Measurements from ENCODE around the gene TEX30.

The TEX30 gene

GRCh38 chr13:102805680-102806079 lies 32.1 kb upstream of the TEX30 start:
- FAIRE-seq (no peak), DNase-seq (ENCODE audit: insufficient read length, low spot score) (no peak)
- TF ChIP-seq PAX5 (IDR thresholded peaks at IDR 0.05; ENCODE audit: insufficient read depth, low read length, severe bottlenecking), result no peak
- no peak for TF ChIP-seq POU2F2 (IDR thresholded peaks at IDR 0.05; ENCODE audit: low read depth, low read length)
- no peak for TF ChIP-seq TAF1 (IDR thresholded peaks at IDR 0.05; ENCODE audit: low read depth, low read length)
- no peak for TF ChIP-seq POLR2AphosphoS5 (IDR thresholded peaks at IDR 0.05; ENCODE audit: low read depth, low read length)
- TF ChIP-seq SPI1 (IDR thresholded peaks at IDR 0.05; ENCODE audit: low read depth, low read length), result no peak
- TF ChIP-seq POLR2A (IDR thresholded peaks at IDR 0.05; ENCODE audit: low read depth, low read length), result no peak

DNA sequence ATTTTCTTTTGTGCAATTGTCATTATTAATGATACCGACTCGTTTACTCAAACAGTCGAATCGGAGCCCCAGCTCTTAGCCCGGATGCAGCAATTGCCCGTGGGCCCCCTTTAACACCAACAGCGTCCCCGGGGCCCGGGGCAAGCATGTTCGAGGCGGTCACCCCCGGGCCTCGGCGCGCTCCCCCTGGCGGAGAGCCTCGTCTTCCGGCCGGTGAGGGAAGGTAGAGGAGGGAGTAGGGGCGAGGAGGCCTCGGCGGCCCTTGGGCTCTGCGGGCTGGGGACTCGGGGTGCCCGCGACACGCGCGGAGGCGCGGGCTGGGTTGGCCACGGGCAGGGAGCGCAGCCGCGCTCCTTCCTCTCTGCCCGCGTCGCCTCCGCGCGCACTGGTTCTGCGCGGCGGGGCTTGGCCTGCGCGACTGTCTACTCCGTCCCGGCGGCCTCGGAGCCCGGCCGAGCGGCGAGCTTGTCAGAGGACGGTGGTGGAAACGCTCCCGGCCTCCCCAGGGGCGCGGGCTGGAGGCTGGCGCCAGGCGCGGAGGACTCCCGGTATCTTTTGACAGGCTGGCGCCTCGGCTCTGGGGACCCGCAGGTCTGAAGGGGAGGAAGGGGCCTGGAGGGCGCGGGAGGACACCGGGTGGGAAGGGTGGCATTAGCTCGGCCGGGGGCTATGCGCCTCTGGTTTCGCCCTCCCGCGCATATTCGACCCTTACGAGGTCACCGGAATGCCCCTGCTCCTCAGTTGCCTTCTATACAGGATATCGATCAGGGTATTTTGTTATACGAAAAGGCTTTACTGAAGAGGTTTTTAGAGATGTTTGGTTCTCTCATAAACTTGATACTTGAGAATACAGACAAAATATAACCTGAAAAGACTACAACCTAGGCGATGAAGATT lies 26.8 kb upstream of the TEX30 start:
- peak; percentile 85 for DNase-seq (ENCODE audit: insufficient read length, low spot score)
- FAIRE-seq, result peak; percentile 90
- TF ChIP-seq POLR2AphosphoS5 (IDR thresholded peaks at IDR 0.05; ENCODE audit: low read depth, low read length) (peak; percentile 53; the same call in 1 of the 2 replicates), POU2F2 (IDR thresholded peaks at IDR 0.05; ENCODE audit: low read depth, low read length) (0 out of 2 replicates have a peak, but pooled peaks have one; percentile 25), TAF1 (IDR thresholded peaks at IDR 0.05; ENCODE audit: low read depth, low read length) (0 out of 2 replicates have a peak, but pooled peaks have one; percentile 13), PAX5 (IDR thresholded peaks at IDR 0.05; ENCODE audit: insufficient read depth, low read length, severe bottlenecking) (no peak), POLR2A (IDR thresholded peaks at IDR 0.05; ENCODE audit: low read depth, low read length) (peak; percentile 47), SPI1 (IDR thresholded peaks at IDR 0.05; ENCODE audit: low read depth, low read length) (no peak)

- FAIRE-seq (peak; percentile 40), DNase-seq (ENCODE audit: insufficient read length, low spot score) (no peak)
- TF ChIP-seq TAF1 (IDR thresholded peaks at IDR 0.05; ENCODE audit: low read depth, low read length), result no peak
- no peak for TF ChIP-seq POU2F2 (IDR thresholded peaks at IDR 0.05; ENCODE audit: low read depth, low read length)
- TF ChIP-seq POLR2AphosphoS5 (IDR thresholded peaks at IDR 0.05; ENCODE audit: low read depth, low read length), result no peak
- TF ChIP-seq SPI1 (IDR thresholded peaks at IDR 0.05; ENCODE audit: low read depth, low read length), result no peak
- no peak for TF ChIP-seq PAX5 (IDR thresholded peaks at IDR 0.05; ENCODE audit: insufficient read depth, low read length, severe bottlenecking)
- TF ChIP-seq POLR2A (IDR thresholded peaks at IDR 0.05; ENCODE audit: low read depth, low read length), result no peak
Observed at GRCh38 chr13:102799426-102800144, 26.0 kb upstream of the TEX30 start.

DNA sequence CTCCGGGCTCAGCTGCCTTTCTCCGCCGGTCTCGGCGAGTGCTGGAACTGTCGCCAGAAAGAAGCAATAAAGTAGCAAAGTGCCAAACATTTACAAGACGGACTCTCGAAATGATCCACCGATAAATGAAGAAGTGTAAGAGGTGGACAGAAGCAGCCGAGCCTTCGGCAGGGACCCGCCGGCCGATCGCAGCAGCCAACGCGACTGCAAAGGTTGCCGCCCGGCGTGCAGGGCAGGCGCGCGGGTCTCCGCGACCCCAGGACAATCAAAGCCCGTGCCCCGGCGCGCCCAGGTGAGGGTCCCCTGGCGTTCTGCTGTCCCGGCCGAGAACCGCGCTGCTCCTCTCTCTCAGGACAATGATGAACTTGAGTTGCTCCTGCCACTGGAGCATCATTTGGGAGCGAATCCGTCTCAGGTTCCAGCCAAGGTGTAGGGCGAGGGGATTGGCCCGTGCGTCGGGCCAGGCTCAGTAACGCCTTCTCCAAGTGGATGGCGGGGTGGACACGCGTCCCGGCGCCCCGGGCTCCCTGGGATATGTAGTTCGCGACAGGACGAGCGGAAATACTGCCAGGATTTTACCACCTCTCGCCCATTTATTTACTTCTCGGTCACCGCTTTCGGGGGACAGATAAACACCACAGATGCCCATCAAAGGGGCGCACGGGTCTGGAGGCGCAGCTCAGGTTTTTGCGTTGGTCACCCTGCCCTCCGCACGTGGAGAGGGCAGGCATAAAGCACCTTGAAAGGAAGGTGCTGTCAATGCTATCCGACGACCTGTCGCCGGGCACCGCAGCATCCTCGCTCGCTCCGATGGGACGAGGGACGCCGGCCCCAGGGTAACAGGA lies 25.2 kb upstream of the TEX30 start, which contains the start of the genes BIVM and POGLUT2:
BIVM (plus strand) TSS at position 539 of the 845 bp plus-strand sequence. CDS start 8,149 bp downstream, outside the sequence.
POGLUT2 (minus strand) TSS at position 396 of the 845 bp plus-strand sequence; CDS start at position 90, 306 bp downstream.
- TF ChIP-seq PAX5 (IDR thresholded peaks at IDR 0.05; ENCODE audit: insufficient read depth, low read length, severe bottlenecking), result no peak
- no peak for TF ChIP-seq SPI1 (IDR thresholded peaks at IDR 0.05; ENCODE audit: low read depth, low read length)
- no peak for TF ChIP-seq POLR2AphosphoS5 (IDR thresholded peaks at IDR 0.05; ENCODE audit: low read depth, low read length)
- TF ChIP-seq TAF1 (IDR thresholded peaks at IDR 0.05; ENCODE audit: low read depth, low read length), result no peak
- no peak for TF ChIP-seq POLR2A (IDR thresholded peaks at IDR 0.05; ENCODE audit: low read depth, low read length)
- TF ChIP-seq POU2F2 (IDR thresholded peaks at IDR 0.05; ENCODE audit: low read depth, low read length), result no peak
- FAIRE-seq, result peak; percentile 92
- peak; percentile 83 for DNase-seq (ENCODE audit: insufficient read length, low spot score)

DNA sequence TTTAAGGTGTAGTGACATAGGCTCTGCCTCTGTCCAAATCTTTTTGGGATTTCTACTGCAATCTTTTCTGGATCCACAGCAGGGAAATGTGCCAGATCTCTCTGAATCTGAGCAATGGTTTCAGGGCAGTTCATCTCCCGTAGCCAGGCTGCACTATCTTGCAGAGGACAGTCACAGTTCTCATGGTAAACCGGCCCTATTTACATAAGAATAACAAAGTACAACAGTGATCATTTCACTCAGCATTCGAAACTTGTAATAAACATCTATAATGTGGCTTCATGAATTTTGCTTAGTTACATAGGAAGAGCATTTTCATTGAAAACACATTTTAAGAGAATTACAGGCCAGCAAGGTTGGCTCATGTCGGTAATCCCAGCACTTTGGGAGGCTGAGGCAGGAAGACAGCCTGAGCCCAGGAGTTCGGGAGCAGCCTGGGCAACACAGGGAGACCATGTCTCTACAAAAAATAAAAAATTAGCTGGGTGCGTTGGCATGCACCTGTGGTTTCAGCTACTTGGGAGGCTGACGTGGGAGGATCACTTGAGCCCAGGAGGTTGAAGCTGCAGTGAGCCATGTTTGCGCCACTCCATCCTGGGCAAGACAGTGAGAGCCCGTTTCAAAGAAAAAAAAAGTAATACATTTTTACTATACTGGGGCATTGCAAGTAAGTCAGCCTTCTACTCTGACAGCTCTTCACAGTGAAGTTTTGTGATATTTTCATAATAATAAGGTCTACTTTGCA lies 20.2 kb upstream of the TEX30 start:
- TF ChIP-seq SPI1 (IDR thresholded peaks at IDR 0.05; ENCODE audit: low read depth, low read length) (no peak), POLR2AphosphoS5 (IDR thresholded peaks at IDR 0.05; ENCODE audit: low read depth, low read length) (no peak), PAX5 (IDR thresholded peaks at IDR 0.05; ENCODE audit: insufficient read depth, low read length, severe bottlenecking) (no peak), POU2F2 (IDR thresholded peaks at IDR 0.05; ENCODE audit: low read depth, low read length) (no peak), TAF1 (IDR thresholded peaks at IDR 0.05; ENCODE audit: low read depth, low read length) (no peak), POLR2A (IDR thresholded peaks at IDR 0.05; ENCODE audit: low read depth, low read length) (no peak)
- DNase-seq (ENCODE audit: insufficient read length, low spot score) (no peak), FAIRE-seq (no peak)

DNA sequence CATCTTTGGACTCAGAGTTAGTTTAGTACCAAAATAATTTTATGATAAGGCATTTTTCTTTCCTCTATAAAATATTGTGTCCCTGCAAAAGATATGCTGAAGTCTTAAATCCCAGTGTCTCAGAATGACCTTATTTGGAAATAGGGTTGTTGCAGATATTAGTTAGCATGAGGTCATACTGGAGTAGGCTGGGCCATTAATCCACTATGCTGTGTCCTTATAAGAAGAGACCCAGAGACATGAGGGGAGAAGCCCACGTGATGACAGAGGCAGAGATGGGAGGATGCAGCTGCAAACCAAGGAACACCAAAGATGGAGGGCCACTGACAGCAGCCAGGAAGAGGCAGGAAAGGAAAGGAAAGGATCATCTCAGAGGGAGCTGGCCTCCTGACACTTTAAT lies 18.8 kb upstream of the TEX30 start:
- TF ChIP-seq PAX5 (IDR thresholded peaks at IDR 0.05; ENCODE audit: insufficient read depth, low read length, severe bottlenecking) (no peak), POU2F2 (IDR thresholded peaks at IDR 0.05; ENCODE audit: low read depth, low read length) (no peak), POLR2AphosphoS5 (IDR thresholded peaks at IDR 0.05; ENCODE audit: low read depth, low read length) (no peak), TAF1 (IDR thresholded peaks at IDR 0.05; ENCODE audit: low read depth, low read length) (no peak), POLR2A (IDR thresholded peaks at IDR 0.05; ENCODE audit: low read depth, low read length) (no peak), SPI1 (IDR thresholded peaks at IDR 0.05; ENCODE audit: low read depth, low read length) (no peak)
- FAIRE-seq, result no peak

DNA sequence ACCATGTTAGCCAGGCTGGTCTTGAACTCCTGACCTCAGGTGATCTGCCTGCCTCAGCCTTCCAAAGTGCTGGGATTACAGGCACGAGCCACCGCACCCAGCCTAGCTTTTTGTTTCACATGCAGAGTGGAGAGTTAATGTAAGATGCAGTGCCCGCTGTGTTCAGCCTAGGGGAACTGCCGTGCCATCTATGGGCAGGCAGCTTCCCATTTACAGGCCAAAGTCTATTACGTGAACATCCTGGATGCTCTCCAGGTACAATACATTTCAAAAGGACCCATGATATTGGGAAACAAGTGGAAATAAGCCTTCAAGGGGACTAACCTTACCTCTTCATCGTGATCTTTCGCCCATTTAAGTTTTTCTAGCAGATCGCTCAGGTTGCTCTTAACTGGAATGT lies 15.1 kb upstream of the TEX30 start:
- no peak for TF ChIP-seq SPI1 (IDR thresholded peaks at IDR 0.05; ENCODE audit: low read depth, low read length)
- no peak for TF ChIP-seq POLR2A (IDR thresholded peaks at IDR 0.05; ENCODE audit: low read depth, low read length)
- TF ChIP-seq TAF1 (IDR thresholded peaks at IDR 0.05; ENCODE audit: low read depth, low read length), result no peak
- no peak for TF ChIP-seq POLR2AphosphoS5 (IDR thresholded peaks at IDR 0.05; ENCODE audit: low read depth, low read length)
- TF ChIP-seq POU2F2 (IDR thresholded peaks at IDR 0.05; ENCODE audit: low read depth, low read length), result no peak
- FAIRE-seq, result no peak

More for the DNA sequence above, 18.8 kb upstream of the TEX30 start:
- no peak for DNase-seq (ENCODE audit: insufficient read length, low spot score)

DNA sequence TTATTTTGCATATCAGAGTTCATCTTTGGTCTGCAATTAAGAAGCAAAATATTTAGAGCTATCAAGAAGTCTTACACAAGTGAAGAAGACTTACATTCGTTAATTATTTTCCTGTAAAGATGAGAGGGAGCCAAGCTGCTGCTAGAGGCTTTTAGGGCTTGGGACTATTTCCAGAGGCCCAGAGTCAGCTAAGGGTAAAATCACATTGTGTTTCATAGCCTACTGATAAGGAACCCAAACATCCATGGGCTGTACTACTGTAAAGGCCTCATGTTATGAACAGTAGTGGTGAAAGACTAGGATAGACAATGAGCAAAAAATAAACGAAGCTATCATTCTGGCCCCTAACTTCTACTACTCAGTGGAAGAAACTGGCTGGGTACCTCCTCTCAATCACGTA lies 10.9 kb upstream of the TEX30 start:
- TF ChIP-seq TAF1 (IDR thresholded peaks at IDR 0.05; ENCODE audit: low read depth, low read length) (no peak), PAX5 (IDR thresholded peaks at IDR 0.05; ENCODE audit: insufficient read depth, low read length, severe bottlenecking) (no peak)
- no peak for DNase-seq (ENCODE audit: insufficient read length, low spot score)
- no peak for FAIRE-seq

More for the DNA sequence above, 15.1 kb upstream of the TEX30 start:
- no peak for DNase-seq (ENCODE audit: insufficient read length, low spot score)
